ENCODE data around the gene UGP2. TPM values are rescaled to one million over a fixed set of nuclear protein-coding genes. Genes with fewer than 3 reads are reported as not detected.

Gene UGP2
- total RNA-seq, 1 experiment from 2014 or later: 55.8 TPM

DNA sequence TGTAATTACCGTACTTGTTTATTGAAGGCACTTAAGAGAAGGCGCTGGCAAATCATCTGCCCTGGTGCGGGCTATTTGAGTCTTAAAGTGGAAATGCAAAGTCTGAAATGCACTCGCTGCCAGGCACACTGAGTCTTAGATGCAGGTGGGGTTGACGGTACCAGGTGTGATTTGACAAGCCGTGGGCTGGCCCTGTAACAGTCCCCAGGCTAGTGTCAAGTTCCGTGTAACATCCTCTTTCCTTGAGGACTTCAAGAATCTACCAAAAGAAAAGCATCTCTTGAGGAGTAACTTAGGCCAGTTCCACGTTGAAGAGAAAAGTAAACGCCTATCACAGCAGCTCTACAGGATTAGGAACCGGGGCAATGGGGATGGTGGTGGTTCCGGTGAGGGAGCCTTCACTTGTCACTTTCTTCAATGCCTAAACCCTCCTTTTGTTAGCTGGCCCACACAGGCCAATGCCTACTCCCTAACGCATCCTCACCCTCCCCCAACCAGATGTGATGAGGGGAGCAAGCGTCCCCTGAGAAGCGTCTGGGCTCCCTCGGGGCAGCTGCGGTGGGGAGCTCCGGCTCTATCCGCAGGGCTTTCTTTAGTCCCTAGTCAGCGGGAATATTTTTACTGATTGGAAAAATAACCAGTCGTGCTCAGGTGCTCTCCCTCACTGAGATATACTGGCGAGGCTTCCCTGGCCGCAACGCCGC is 1.5 kb upstream of the UGP2 start:
- Histone ChIP-seq H3K9me3 (ENCODE audit: low read length) (no peaks in the 10 kb centered on the region), H3K27ac (ENCODE audit: low read length) (no peak overlapping the region), H3K36me3 (ENCODE audit: low read depth, low read length) (no peaks in the 10 kb centered on the region), H2AFZ (ENCODE audit: low read length) (peak overlapping the region; percentile 94), H3K4me3 (ENCODE audit: low read length) (peak overlapping the region; percentile 86), H3K27me3 (ENCODE audit: low read length) (no peaks in the 10 kb centered on the region), H3K9me2 (replicated peaks; ENCODE audit: low read length) (no peaks in the 10 kb centered on the region), H3K4me2 (ENCODE audit: low read length) (peak overlapping the region; percentile 87), H3K9ac (ENCODE audit: low read length) (peak overlapping the region; percentile 93), H4K20me1 (ENCODE audit: low read length) (no peaks in the 10 kb centered on the region), H3K4me1 (ENCODE audit: insufficient read depth, low read length) (peaks cover 28% of the 10 kb centered on the region), H3F3A (ENCODE audit: low read length, unreplicated experiment) (no peaks in the 10 kb centered on the region), H3K79me2 (ENCODE audit: low read length) (peaks cover 35% of the 10 kb centered on the region)
- CTCF ChIA-PET: no interaction called here
- DNase-seq (peak; percentile 29), ATAC-seq (peak; percentile 3)
- TSS peak; percentile 67 for BruUV-seq (replicated peaks)
- no peak for TF ChIP-seq EZH2phosphoT487 (IDR thresholded peaks at IDR 0.05; ENCODE audit: borderline replicate concordance, low read length)
- no peak for TF ChIP-seq CTCF (conservative IDR thresholded peaks at IDR 0.05; ENCODE audit: low read depth, low read length)
- no peak for TF ChIP-seq EZH2 (IDR thresholded peaks at IDR 0.05; ENCODE audit: low read length, unreplicated experiment)
- intact Hi-C loops (cut with micrococcal nuclease): no loop called here
- POLR2A ChIA-PET (ENCODE audit: unreplicated experiment): interaction anchor here (0.6 to 1.8 kb wide), 3 partner anchors 139 to 256 kb away, joined by 3 to 6 read pairs (median 3); partner anchors contain the start of gene WDPCP

- no peaks in the 10 kb centered on the region for H4K20me1 ChIP-seq (ENCODE audit: low read length)
- no peaks in the 10 kb centered on the region for H3K27me3 ChIP-seq (ENCODE audit: low read length)
- intact Hi-C loops (cut with micrococcal nuclease): loop anchor here (1.0 kb wide), 4 partner anchors 20 to 253 kb away; partner anchors contain the start of genes MDH1 and WDPCP
- ATAC-seq (peak; percentile 87), DNase-seq (peak; percentile 98)
- H3F3A ChIP-seq (ENCODE audit: low read length, unreplicated experiment): no peaks in the 10 kb centered on the region
- H3K4me3 ChIP-seq (ENCODE audit: low read length): peak overlapping the region; percentile 86
- H3K4me2 ChIP-seq (ENCODE audit: low read length): peak overlapping the region; percentile 87
- H3K4me1 ChIP-seq (ENCODE audit: insufficient read depth, low read length): peaks cover 28% of the 10 kb centered on the region
- H3K9me3 ChIP-seq (ENCODE audit: low read length): no peaks in the 10 kb centered on the region
- peak overlapping the region; percentile 81 for H3K27ac ChIP-seq (ENCODE audit: low read length)
- CTCF ChIA-PET: interaction anchor here (0.6 to 1.7 kb wide), 2 partner anchors 142 to 701 kb away, joined by 3 to 15 read pairs; no protein-coding TSS in a partner anchor
- POLR2A ChIA-PET (ENCODE audit: unreplicated experiment): interaction anchor here (0.6 to 1.8 kb wide), 4 partner anchors 104 to 257 kb away, joined by 3 to 6 read pairs (median 3); partner anchors contain the start of gene WDPCP
- no TSS peak for BruUV-seq (replicated peaks)
- peak overlapping the region; percentile 94 for H2AFZ ChIP-seq (ENCODE audit: low read length)
- no peaks in the 10 kb centered on the region for H3K36me3 ChIP-seq (ENCODE audit: low read depth, low read length)
- H3K9me2 ChIP-seq (replicated peaks; ENCODE audit: low read length): no peaks in the 10 kb centered on the region
- TF ChIP-seq CTCF (conservative IDR thresholded peaks at IDR 0.05; ENCODE audit: low read depth, low read length) (no peak), EZH2phosphoT487 (IDR thresholded peaks at IDR 0.05; ENCODE audit: borderline replicate concordance, low read length) (no peak), EZH2 (IDR thresholded peaks at IDR 0.05; ENCODE audit: low read length, unreplicated experiment) (no peak)
- peaks cover 41% of the 10 kb centered on the region for H3K79me2 ChIP-seq (ENCODE audit: low read length)
- peak overlapping the region; percentile 93 for H3K9ac ChIP-seq (ENCODE audit: low read length)
These were observed 877 bp upstream of the UGP2 start for GRCh38 chr2:63840785-63841253.

Data from PC-3 (cell line).